Naive thymus-derived CD8-positive, alpha-beta T cell (primary cell): ENCODE measurements around the gene ELFN1. TPM values are rescaled to one million over a fixed set of nuclear protein-coding genes. Genes with fewer than 3 reads are reported as not detected.
A peak's percentile ranks its signal among the peaks of the same experiment; 100 is the strongest.

Experiments
- ATAC-seq, 2 donors: fragments of 150-1000 bp; cut with Tn5 transposase in 1 of 2; sonication (Bioruptor Pico), chemical (Tn5 transposase) in 1 of 2; 1 replicate in 1 of 2; 2 replicates in 1 of 2; pipeline ENCODE4 v1.10.0; 2021; ENCODE audit warnings: mild to moderate bottlenecking in 2 of 2, moderate library complexity in 2 of 2
- POLR2A ChIA-PET: fragments of 350-600 bp; sonication (Branson Sonifier 250); formaldehyde crosslinking; loops from one replicate; lab custom pipeline; 2021; ENCODE audit warnings: antibody characterized with exemption; lab: Charles Lee
- DNase-seq, 10 donors: peaks; one replicate each; pipeline versions ENCODE4 v3.0.0 to v3.0.0-alpha.2; 2020 to 2022
- H3K27ac Mint-ChIP-seq, 10 donors: one replicate each; pipeline ENCODE4 v1.8.0; 2020 to 2022; ENCODE audit warnings: mild to moderate bottlenecking in 10 of 10, mixed read lengths in 10 of 10, moderate library complexity in 4 of 10, inconsistent platforms in 1 of 10
- H3K27me3 Mint-ChIP-seq, 5 donors: one replicate each; pipeline ENCODE4 v1.8.0; 2021 to 2022; ENCODE audit warnings: mixed read lengths in 5 of 5
- H3K36me3 Mint-ChIP-seq, 3 donors: one replicate each; pipeline ENCODE4 v1.8.0; 2020 to 2022; ENCODE audit warnings: mixed read lengths in 3 of 3, mild to moderate bottlenecking in 2 of 3, inconsistent platforms in 1 of 3
- H3K4me1 Mint-ChIP-seq, 4 donors: one replicate each; pipeline ENCODE4 v1.8.0; 2021 to 2022; ENCODE audit warnings: mixed read lengths in 4 of 4
- H3K4me3 Mint-ChIP-seq, 10 donors: one replicate each; pipeline ENCODE4 v1.8.0; 2020 to 2022; ENCODE audit warnings: mild to moderate bottlenecking in 10 of 10, mixed read lengths in 10 of 10, moderate library complexity in 6 of 10, inconsistent platforms in 1 of 10
- H3K9me3 Mint-ChIP-seq, 9 donors: one replicate each; pipeline ENCODE4 v1.8.0; 2020 to 2022; ENCODE audit warnings: mixed read lengths in 9 of 9, mild to moderate bottlenecking in 3 of 9, inconsistent platforms in 1 of 9, moderate library complexity in 1 of 9
- polyA plus RNA-seq, 3 donors: library from polyadenylated mRNA; unstranded; fragments of 300-500 nt; fragmentation: Illumina TruSeq; gene quantifications; one replicate each; pipeline ENCODE4 v1.2.3, GENCODE V29; 2021
- total RNA-seq, 8 experiments: library from RNA in 2 of 8; stranded (reverse) in 2 of 8; gene quantifications; one replicate each; pipeline ENCODE4 v1.2.3 and lab custom pipeline; 2021 to 2026

ELFN1 gene
- total and polyA plus RNA-seq, 5 experiments from 2014 or later = not detected

DNA sequence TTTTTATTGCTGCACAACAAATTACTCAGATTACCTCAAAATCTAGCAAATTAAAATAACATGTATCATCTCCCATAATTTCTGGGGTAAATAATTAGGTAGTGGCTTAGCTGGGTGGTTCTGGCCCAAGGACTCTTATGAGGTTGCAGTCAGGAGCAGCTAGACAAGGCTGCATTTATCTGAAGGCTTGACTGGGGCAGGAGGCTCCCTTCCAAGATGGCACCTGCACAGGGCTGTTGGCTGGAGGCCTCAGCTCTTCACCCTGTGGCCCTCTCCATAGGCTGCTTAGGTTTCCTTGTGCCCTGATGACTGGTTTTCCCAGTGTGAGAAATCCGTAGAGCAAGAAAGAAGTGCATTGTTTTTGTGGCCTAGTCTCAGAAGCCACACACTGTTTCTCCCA, 34.7 kb upstream of the ELFN1 start:
- peaks cover 0 to 35% (median 15%) of the 10 kb centered on the region in 9 donors for H3K9me3 Mint-ChIP-seq

DNA sequence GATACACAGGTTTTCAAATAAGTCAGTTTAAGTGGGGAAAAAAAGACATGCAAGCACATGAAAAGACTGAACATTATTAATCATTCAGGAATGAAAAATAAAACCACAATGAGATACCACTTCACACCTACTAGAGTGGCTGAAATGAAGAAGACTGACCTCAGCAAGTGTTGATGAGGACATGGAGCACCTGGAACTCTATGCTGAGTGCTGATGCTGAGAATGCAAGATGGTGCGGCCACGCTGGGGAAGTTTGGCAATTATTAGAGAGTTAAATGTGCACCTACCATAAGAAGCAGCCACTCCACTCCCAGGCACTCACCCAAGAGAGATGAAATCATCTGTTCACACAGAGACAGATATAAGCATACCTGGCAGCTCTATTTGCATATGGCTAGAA, 32.9 kb upstream of the ELFN1 start:
- POLR2A ChIA-PET = no interaction called here
- peak overlapping the region in 1 of 10 donors; percentile 43 for H3K27ac Mint-ChIP-seq
- DNase-seq (no peak), ATAC-seq (no peak)
- H3K4me1 Mint-ChIP-seq = no peaks in the 10 kb centered on the region
- peaks cover 0 to 12% (median 11%) of the 10 kb centered on the region in 3 donors for H3K36me3 Mint-ChIP-seq
- H3K4me3 Mint-ChIP-seq = no peak overlapping the region
- peaks cover 0 to 31% (median 14%) of the 10 kb centered on the region in 9 donors for H3K9me3 Mint-ChIP-seq
- peaks cover 0 to 18% (median 4%) of the 10 kb centered on the region in 5 donors for H3K27me3 Mint-ChIP-seq

More for the DNA sequence above, 34.7 kb upstream of the ELFN1 start:
- ATAC-seq (no peak), DNase-seq (no peak)
- Mint-ChIP-seq H3K27me3 (peaks cover 9 to 33% (median 15%) of the 10 kb centered on the region in 5 donors), H3K4me3 (no peak overlapping the region), H3K36me3 (peaks cover 0 to 12% (median 11%) of the 10 kb centered on the region in 3 donors), H3K27ac (no peak overlapping the region), H3K4me1 (no peaks in the 10 kb centered on the region)
- POLR2A ChIA-PET = no interaction called here

DNA sequence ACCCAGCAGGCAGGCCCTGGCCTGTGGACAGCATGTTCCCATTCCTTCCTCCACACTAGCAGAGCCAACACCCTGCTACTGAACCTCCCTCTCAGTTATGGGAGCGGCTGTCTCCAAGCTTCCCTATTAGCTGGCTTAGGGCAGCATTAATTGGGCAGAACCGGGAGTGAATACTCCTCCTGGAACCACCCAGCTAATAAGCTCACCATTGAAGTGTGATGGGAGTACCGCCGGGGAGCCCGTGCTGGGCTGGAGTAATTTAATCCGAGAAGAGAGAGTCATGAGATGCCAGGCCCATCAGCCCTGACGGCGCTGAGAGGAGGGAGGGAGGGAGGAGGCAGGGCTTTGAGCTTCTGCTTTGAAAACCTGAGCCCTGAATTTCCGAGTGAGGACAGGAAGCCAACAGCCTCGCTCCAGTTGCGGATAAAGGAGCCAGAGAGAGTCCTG, 31.8 kb upstream of the ELFN1 start:
- Mint-ChIP-seq H3K4me1 (peaks cover 0 to 1% (median 0%) of the 10 kb centered on the region in 4 donors), H3K27ac (no peak overlapping the region), H3K27me3 (peaks cover 2 to 13% (median 5%) of the 10 kb centered on the region in 5 donors), H3K4me3 (no peak overlapping the region), H3K36me3 (peaks cover 0 to 12% (median 11%) of the 10 kb centered on the region in 3 donors), H3K9me3 (peaks cover 0 to 31% (median 12%) of the 10 kb centered on the region in 9 donors)
- ATAC-seq (no peak), DNase-seq (no peak)
- POLR2A ChIA-PET = no interaction called here

DNA sequence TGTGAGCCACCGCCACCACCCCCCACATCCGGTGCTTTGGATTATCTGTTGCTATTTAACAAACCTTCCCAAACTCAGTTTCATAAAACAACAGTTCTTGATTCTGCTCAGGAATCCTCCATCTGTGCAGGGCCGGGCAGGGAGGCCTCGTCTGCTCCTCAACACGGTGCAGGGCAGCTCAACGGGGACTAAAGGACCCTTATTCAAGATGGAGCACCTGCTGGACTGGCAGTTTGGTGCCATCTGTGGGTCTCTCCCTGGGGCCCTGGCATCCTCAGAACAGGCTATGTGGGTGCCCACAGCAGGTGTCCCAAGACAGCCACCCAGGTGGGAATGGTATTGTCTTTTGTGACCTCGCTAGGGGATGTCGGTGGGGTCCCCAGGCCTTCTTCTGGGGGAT, 31.0 kb upstream of the ELFN1 start:
- ATAC-seq (no peak), DNase-seq (no peak)
- Mint-ChIP-seq H3K9me3 (peaks cover 0 to 31% (median 12%) of the 10 kb centered on the region in 9 donors), H3K36me3 (peaks cover 0 to 12% (median 11%) of the 10 kb centered on the region in 3 donors), H3K27me3 (peaks cover 2 to 13% (median 7%) of the 10 kb centered on the region in 5 donors), H3K4me3 (no peak overlapping the region), H3K27ac (no peak overlapping the region), H3K4me1 (peaks cover 0 to 1% (median 0%) of the 10 kb centered on the region in 4 donors)
- POLR2A ChIA-PET = no interaction called here

DNA sequence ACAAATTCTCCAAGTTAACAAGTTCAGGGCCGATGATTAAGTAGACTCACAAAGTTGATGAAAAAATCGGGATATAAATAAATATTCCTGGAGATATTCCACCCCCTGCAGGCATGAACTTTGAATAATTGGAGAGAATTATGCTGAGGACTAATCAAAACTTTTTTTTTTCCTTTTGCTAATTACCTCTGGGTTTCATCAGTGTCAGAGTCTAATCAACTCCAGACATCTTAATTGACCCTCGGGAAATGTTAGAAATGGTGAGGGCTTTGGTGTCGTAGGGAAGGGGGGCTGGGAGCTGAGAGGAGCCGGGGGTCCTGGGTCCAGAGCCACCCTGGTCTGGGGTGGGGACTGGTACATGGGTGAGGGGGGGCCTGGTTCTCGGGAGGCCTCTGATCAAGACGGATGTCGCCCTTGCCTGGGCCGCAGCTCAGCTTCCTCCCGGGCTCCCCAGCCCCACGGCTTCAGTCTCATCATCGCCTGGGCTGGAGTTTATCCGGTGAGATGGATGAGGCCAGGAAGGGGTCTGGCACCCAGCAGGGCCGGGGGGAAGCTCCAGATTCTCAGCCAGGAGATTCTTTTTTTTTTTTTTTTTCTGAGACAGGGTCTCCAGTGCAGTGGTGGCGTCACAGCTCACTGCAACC, 30.4 kb upstream of the ELFN1 start:
- no peak for DNase-seq
- Mint-ChIP-seq H3K4me3 (no peak overlapping the region), H3K36me3 (peaks cover 0 to 9% (median 8%) of the 10 kb centered on the region in 3 donors), H3K4me1 (peaks cover 0 to 1% (median 0%) of the 10 kb centered on the region in 4 donors), H3K9me3 (peaks cover 0 to 26% (median 12%) of the 10 kb centered on the region in 9 donors), H3K27ac (no peak overlapping the region), H3K27me3 (peaks cover 0 to 17% (median 7%) of the 10 kb centered on the region in 5 donors)
- POLR2A ChIA-PET = no interaction called here
- ATAC-seq = no peak

DNA sequence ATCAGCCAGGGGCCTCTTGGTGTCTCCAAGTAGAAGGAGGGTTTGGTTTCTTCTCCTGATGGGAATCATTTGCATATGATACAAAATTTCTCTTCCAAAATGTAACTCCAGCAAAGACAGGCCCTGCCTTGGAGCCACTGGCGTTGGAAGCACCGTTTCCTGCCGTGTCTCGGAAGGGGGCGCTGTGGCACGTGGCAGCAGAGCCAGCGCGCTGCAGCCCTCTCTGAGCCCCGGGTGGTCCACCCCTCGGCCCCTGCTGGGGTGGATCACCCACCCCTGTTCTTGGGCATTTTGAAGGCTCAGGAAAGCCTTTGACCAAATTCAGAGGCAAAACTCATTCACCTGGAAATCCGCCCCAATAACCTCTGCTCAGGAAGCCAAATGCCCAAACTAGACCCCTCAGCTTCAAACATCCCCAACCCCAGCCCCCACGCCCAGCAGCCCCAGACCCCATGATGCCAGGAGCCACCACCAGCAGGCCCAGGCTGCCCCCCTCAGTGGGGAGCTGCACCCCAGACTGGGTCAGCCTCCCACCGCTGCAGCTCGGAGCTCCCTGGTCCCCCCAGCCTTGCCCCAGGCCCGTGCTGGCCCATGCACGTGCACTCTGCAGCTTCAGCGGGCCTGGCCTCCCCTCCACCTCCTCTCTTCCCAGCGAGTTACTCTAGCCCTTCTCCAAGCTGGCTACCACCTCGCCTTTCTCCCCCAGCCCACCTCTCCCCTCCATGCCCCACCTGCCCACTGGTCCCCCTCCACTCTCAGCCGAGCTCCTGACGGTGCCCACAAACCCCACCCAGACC, 29.5 kb upstream of the ELFN1 start:
- Mint-ChIP-seq H3K27ac (no peak overlapping the region), H3K27me3 (peaks cover 0 to 21% (median 7%) of the 10 kb centered on the region in 5 donors), H3K4me3 (no peak overlapping the region), H3K36me3 (peaks cover 0 to 7% (median 4%) of the 10 kb centered on the region in 3 donors), H3K4me1 (peaks cover 0 to 1% (median 0%) of the 10 kb centered on the region in 4 donors), H3K9me3 (peaks cover 0 to 19% (median 8%) of the 10 kb centered on the region in 9 donors)
- POLR2A ChIA-PET = no interaction called here
- ATAC-seq (no peak), DNase-seq (no peak)

DNA sequence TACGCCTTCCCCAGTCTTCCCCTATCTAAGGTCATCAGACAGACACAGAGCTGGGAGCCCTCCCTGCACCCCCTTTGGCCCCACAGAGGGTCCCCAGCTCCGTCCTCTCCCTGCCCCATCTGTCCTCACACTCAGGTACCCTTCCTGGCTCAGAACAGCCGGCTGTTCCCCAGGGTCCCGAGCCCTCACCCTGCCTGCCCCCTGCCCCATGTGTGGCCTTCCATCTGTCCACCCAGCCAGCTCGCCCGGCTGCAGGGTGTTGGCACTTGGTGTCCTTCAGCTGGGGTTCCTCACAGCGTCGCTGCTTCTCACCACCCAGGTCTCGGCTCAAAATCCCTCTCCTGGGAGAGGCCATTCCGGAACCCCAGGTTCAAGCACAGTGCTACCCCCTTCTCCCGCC, 28.9 kb upstream of the ELFN1 start:
- no peak overlapping the region for H3K4me3 Mint-ChIP-seq
- no peak for DNase-seq
- no peak overlapping the region for H3K27ac Mint-ChIP-seq
- H3K4me1 Mint-ChIP-seq = peaks cover 0 to 1% (median 0%) of the 10 kb centered on the region in 4 donors
- no peak for ATAC-seq
- H3K27me3 Mint-ChIP-seq = peaks cover 0 to 21% (median 7%) of the 10 kb centered on the region in 5 donors
- peaks cover 0 to 3% (median 0%) of the 10 kb centered on the region in 3 donors for H3K36me3 Mint-ChIP-seq
- POLR2A ChIA-PET = no interaction called here
- H3K9me3 Mint-ChIP-seq = peaks cover 0 to 13% (median 5%) of the 10 kb centered on the region in 9 donors

DNA sequence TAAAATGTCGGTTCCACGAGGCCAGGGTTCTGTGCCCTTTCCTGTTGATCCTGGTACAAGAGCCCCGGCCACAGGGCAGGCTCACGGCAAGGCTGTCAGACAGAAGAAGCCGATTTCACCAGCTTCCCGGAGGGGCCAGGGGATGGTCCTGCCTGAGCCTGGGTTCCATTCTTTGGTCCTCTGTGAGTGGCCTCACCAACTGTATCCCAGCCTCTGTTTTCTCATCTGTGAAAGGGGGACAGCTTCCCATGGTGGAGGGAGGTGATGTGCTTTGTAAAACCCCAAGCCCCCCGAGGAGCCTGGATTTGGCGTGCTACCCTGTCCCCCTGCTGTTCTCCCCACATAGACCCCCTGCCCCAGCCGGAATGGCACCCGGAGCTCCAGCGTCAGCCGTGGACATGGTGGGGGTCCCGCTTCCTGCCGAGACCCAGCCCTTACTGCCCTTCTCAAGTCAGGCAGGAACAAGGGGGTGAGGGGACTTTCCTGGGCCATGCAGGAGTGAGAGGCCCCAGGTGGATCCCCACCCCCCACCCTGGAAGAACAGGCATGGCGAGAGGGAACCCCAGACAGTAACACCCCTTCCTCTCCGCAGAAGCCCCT, 28.3 kb upstream of the ELFN1 start:
- Mint-ChIP-seq H3K4me3 (peak overlapping the region in 1 of 10 donors; percentile 41), H3K27ac (no peak overlapping the region), H3K4me1 (peaks cover 0 to 1% (median 0%) of the 10 kb centered on the region in 4 donors), H3K9me3 (peaks cover 0 to 9% (median 5%) of the 10 kb centered on the region in 9 donors), H3K36me3 (peaks cover 0 to 3% (median 0%) of the 10 kb centered on the region in 3 donors), H3K27me3 (peaks cover 0 to 21% (median 7%) of the 10 kb centered on the region in 5 donors)
- ATAC-seq = no peak
- POLR2A ChIA-PET = no interaction called here
- no peak for DNase-seq

DNA sequence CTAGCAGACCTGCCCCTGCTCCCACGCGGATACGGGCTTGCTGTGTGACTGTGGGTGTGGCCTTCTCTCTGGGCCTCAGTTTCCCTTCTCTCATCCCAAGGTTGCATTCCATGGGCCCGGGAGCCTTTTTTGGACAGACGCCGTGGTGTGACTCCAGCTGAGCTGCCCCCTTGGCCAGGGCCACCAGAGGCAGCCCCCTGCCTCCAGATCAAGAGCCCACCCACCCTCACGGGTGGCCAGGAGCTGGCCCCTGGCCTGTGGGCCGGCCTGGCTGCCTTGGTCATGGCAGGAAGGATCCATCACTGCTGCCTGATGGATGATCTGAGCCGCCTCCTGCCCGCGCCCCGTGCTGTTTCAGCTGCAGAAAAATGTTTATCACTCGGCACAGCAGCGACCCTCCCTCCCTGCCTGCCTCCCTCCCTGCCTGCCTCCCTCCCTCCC, 27.8 kb upstream of the ELFN1 start:
- no peaks in the 10 kb centered on the region for H3K36me3 Mint-ChIP-seq
- DNase-seq (no peak), ATAC-seq (no peak)

DNA sequence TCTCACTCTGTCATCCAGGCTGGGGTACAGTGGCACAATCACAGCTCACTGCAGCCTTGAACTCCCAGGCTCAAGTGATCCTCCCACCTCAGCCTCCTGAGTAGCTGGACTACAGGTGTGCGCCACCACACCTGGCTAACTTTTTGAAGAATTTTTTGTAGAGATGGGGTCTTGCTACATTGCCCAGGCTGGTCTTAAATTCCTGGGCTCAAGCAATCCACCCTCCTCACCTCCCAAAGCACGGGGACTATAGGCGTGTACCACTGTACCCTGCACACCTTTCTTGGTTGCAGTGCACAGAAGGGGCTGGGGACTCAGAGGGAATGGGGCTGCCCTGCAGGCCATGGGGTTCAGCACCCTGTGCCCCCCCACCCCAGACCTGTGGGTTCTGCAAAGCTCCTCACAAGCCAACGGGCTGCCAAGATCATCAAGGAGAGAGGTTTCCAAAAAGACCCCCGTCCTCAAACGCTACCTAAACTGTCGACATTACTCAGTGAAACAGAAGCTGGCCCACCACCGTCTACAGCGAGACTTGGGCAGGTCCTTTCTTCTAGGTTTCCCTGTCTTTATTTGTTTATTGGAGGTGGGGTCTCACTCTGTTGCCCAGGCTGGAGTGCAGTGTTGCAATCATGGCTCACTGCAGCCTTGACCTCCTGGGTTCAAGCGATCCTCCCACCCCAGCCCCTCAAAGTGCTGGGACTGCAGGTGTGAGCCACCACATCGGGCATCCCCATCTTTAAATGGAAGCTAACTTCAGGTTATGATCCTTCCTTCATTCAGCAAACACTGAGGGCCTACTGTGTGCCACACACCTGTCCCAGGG, 26.6 kb upstream of the ELFN1 start:
- Mint-ChIP-seq H3K9me3 (no peaks in the 10 kb centered on the region), H3K27me3 (peaks cover 0 to 27% (median 7%) of the 10 kb centered on the region in 5 donors), H3K4me1 (peaks cover 0 to 1% (median 0%) of the 10 kb centered on the region in 4 donors), H3K4me3 (no peak overlapping the region), H3K27ac (no peak overlapping the region), H3K36me3 (no peaks in the 10 kb centered on the region)
- POLR2A ChIA-PET = no interaction called here
- no peak for DNase-seq
- no peak for ATAC-seq

More for the DNA sequence above, 27.8 kb upstream of the ELFN1 start:
- no peak overlapping the region for H3K4me3 Mint-ChIP-seq
- peaks cover 0 to 24% (median 7%) of the 10 kb centered on the region in 5 donors for H3K27me3 Mint-ChIP-seq
- peaks cover 0 to 4% (median under 1%) of the 10 kb centered on the region in 9 donors for H3K9me3 Mint-ChIP-seq
- POLR2A ChIA-PET = no interaction called here
- no peak overlapping the region for H3K27ac Mint-ChIP-seq
- peaks cover 0 to 1% (median 0%) of the 10 kb centered on the region in 4 donors for H3K4me1 Mint-ChIP-seq

DNA sequence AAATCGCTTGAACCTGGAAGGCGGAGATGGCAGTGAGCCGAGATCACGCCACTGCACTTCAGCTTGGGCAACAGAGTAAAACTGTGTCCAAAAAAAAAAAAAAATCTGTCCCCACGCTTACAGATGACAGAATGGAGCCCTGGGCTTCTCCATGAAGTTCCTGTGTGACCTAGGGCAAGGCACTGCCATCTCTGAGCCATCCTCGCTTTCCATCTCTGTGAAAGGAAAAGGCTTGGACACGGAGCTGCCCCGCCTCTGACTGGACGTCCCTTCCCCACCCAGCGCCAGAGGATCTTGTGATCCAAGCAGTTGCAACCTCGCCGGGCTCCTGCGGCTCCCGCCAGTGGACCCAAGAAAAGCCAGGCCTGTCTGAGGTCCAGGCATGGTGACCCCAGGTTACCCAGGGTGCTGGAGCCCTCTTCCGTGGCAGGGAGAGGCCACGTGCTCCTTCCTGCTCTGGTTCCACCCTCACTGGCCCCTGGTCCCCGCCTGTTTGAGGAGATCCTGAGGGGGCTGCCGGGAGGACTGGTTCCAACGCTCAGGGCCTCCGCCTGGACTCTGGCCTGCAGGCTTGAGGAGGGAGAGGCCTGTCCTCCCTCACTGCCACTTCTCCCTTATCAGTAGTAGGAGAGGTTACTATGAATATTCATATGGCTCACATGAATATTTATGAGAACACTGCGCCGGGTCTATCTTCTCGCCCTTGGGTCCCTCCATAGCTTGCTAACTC, 25.6 kb upstream of the ELFN1 start:
- H3K4me1 Mint-ChIP-seq = peaks cover 0 to 1% (median 0%) of the 10 kb centered on the region in 4 donors
- no peak for ATAC-seq
- H3K27ac Mint-ChIP-seq = no peak overlapping the region
- no peak overlapping the region for H3K4me3 Mint-ChIP-seq
- H3K27me3 Mint-ChIP-seq = peaks cover 1 to 31% (median 16%) of the 10 kb centered on the region in 5 donors
- POLR2A ChIA-PET = no interaction called here
- no peaks in the 10 kb centered on the region for H3K9me3 Mint-ChIP-seq
- H3K36me3 Mint-ChIP-seq = no peaks in the 10 kb centered on the region
- no peak for DNase-seq
